Panc1 (cell line): ENCODE results near the gene CAGE1. TPM values are rescaled to one million over a fixed set of nuclear protein-coding genes. Genes with fewer than 3 reads are reported as not detected.

Source experiments
- ATAC-seq: fragments of 200-7000 bp; cut with Tn5 transposase; 2 replicates; pipeline ENCODE4 v1.9.1; 2020; ENCODE audit warnings: mild to moderate bottlenecking, moderate library complexity
- BruUV-seq: library from RNA; stranded (reverse); fragments of 400-500 nt; replicated peaks from 2 replicates; lab custom pipeline; 2021; lab: Mats Ljungman, UMichigan
- CTCF ChIA-PET: fragments of 300-600 bp; sonication (Branson Sonifier 250); formaldehyde crosslinking; loops from one replicate; lab custom pipeline; 2022; ENCODE audit warnings: antibody characterized with exemption; lab: Charles Lee
- POLR2A ChIA-PET: fragments of 300-600 bp; sonication (Branson Sonifier 250); formaldehyde crosslinking; loops from one replicate; lab custom pipeline; 2022; ENCODE audit warnings: antibody characterized with exemption; lab: Charles Lee
- DNase-seq: peaks from one replicate; pipeline ENCODE4 v3.0.0-alpha.2; 2010; ENCODE audit warnings: low read depth, low spot score
- H3K27ac ChIP-seq: 2 replicates; pipeline ENCODE4 v1.5.1; 2011; ENCODE audit warnings: mild to moderate bottlenecking, low read length, inconsistent platforms
- H3K27me3 ChIP-seq: fragments of 200-500 bp; sonication (Bioruptor generic); 2 replicates; pipeline ENCODE4 v1.6.0; 2014; ENCODE audit warnings: low read length, inconsistent platforms; ENCODE audit not compliant: control insufficient read depth, insufficient read depth
- H3K36me3 ChIP-seq: fragments of 200-500 bp; sonication (Bioruptor generic); 2 replicates; pipeline ENCODE4 v1.5.1; 2014; ENCODE audit warnings: inconsistent platforms, mild to moderate bottlenecking, low read length, moderate library complexity; ENCODE audit not compliant: control insufficient read depth, insufficient read depth
- H3K4me1 ChIP-seq: 2 replicates; pipeline ENCODE4 v1.5.1; 2011; ENCODE audit warnings: inconsistent platforms, mild to moderate bottlenecking, low read length, moderate library complexity; ENCODE audit not compliant: control insufficient read depth, insufficient read depth
- H3K4me3 ChIP-seq, 2 experiments: 2 replicates each; pipeline ENCODE4 v1.5.1; 2011 to 2012; ENCODE audit warnings: low read depth in 2 of 2, low read length in 2 of 2, mild to moderate bottlenecking in 2 of 2, inconsistent platforms in 1 of 2, moderate library complexity in 1 of 2
- H3K9me3 ChIP-seq: fragments of 200-500 bp; sonication (Bioruptor generic); 2 replicates; pipeline ENCODE4 v1.5.1; 2014; ENCODE audit warnings: low read depth, mild to moderate bottlenecking, inconsistent platforms, low read length, moderate library complexity; ENCODE audit not compliant: control insufficient read depth, insufficient read depth
- POLR2AphosphoS5 ChIP-seq: IDR thresholded peaks from 2 replicates; pipeline ENCODE4 v1.6.1; 2012; ENCODE audit warnings: mild to moderate bottlenecking, low read depth, low read length, moderate library complexity
- SIN3A ChIP-seq: IDR thresholded peaks from 2 replicates; pipeline ENCODE4 v1.6.1; 2012; ENCODE audit warnings: low read depth, mild to moderate bottlenecking, low read length, moderate library complexity, borderline replicate concordance; ENCODE audit not compliant: insufficient read depth
- TCF7L2 ChIP-seq: IDR thresholded peaks from 2 replicates; pipeline ENCODE4 v1.6.1; 2011; ENCODE audit warnings: mild to moderate bottlenecking, low read depth, low read length, inconsistent platforms
- in situ Hi-C: cut with HindIII; loops from 2 replicates; pipeline ENCODE4 v1.10.0; 2016; ENCODE audit warnings: low sequenced_read_pairs, low pct_unique_long_range_greater_than_20kb
- intact Hi-C: fragments of 100-400 bp; cut with micrococcal nuclease; formaldehyde crosslinking; loops from one replicate; pipeline ENCODE4 v1.10.0; 2022; ENCODE audit not compliant: unreplicated experiment
- total RNA-seq: library from RNA; stranded (reverse); gene quantifications from one replicate; pipeline ENCODE4 v1.2.1, GENCODE V29; 2021; ENCODE audit not compliant: unreplicated experiment
- TF ChIP-seq, protein P1 (sequence below): fragments of 450-650 bp; IDR thresholded peaks from 2 replicates; pipeline ENCODE4 v1.5.1; 2017; ENCODE audit warnings: mild to moderate bottlenecking
- TF ChIP-seq, protein P2 (sequence below), 2 experiments: IDR thresholded peaks; 2 replicates each; pipeline ENCODE4 v1.6.1; 2011 to 2012; ENCODE audit warnings: low read depth in 2 of 2, control low read depth in 1 of 2, low read length in 1 of 2, mild to moderate bottlenecking in 1 of 2, moderate library complexity in 1 of 2; ENCODE audit not compliant: insufficient read depth in 1 of 2

CAGE1 gene
- total RNA-seq, 1 experiment from 2014 or later, result not detected

DNA sequence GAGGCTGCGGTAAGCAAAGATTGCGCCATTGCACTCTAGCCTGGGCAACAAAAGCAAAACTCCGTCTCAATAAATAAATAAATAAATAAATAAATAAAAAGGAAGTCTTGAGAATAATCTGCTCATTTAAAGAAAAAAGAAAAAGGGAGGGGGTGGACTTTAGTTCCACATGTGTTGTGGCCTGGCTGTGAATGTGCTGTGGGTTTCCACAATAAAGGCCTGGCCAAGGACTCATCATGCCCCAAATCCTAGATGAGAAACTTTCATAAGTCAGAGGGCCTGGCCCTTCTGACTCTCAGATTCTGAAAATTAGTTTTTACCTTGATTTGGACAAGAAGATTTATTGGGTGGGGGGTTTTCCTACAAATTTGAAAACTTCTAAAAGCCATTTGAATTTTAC lies 48.5 kb upstream of the CAGE1 start:
- Histone ChIP-seq H3K27me3 (no peaks in the 10 kb centered on the region), H3K36me3 (no peaks in the 10 kb centered on the region), H3K9me3 (no peaks in the 10 kb centered on the region), H3K4me1 (no peaks in the 10 kb centered on the region), H3K4me3 (no peak overlapping the region), H3K27ac (no peak overlapping the region)
- in situ Hi-C loops (no loop called here), intact Hi-C loops (no loop called here)
- DNase-seq (no peak), ATAC-seq (no peak)
- BruUV-seq, result no TSS peak
- POLR2A ChIA-PET, result interaction anchor here (0.8 kb wide), 1 partner anchor 69 kb away, joined by 3 read pairs; no protein-coding TSS in a partner anchor
- CTCF ChIA-PET, result no interaction called here
- TF ChIP-seq SIN3A, result no peak
- TF ChIP-seq, protein P1, sequence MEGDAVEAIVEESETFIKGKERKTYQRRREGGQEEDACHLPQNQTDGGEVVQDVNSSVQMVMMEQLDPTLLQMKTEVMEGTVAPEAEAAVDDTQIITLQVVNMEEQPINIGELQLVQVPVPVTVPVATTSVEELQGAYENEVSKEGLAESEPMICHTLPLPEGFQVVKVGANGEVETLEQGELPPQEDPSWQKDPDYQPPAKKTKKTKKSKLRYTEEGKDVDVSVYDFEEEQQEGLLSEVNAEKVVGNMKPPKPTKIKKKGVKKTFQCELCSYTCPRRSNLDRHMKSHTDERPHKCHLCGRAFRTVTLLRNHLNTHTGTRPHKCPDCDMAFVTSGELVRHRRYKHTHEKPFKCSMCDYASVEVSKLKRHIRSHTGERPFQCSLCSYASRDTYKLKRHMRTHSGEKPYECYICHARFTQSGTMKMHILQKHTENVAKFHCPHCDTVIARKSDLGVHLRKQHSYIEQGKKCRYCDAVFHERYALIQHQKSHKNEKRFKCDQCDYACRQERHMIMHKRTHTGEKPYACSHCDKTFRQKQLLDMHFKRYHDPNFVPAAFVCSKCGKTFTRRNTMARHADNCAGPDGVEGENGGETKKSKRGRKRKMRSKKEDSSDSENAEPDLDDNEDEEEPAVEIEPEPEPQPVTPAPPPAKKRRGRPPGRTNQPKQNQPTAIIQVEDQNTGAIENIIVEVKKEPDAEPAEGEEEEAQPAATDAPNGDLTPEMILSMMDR, result no peak
- no peak for TF ChIP-seq POLR2AphosphoS5
- no peak for TF ChIP-seq TCF7L2

DNA sequence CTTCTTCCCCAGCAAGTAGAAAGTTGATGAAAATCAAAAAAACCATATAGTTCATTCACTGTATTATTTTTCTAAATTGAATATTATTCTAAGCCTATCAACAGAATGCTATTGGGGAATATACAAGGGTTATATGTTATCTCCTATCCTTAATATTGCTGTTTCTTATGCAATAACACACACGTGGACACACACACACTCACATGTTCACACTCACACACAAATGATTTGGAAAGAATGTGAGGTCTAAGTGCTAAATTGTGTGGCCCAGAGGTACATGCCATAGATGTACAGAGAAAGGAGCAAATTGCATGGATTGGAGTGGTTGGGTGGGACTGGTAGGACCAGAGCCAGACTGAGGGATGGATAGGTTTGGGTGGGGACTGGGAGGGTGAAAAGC lies 45.1 kb upstream of the CAGE1 start:
- TF ChIP-seq, protein P2, sequence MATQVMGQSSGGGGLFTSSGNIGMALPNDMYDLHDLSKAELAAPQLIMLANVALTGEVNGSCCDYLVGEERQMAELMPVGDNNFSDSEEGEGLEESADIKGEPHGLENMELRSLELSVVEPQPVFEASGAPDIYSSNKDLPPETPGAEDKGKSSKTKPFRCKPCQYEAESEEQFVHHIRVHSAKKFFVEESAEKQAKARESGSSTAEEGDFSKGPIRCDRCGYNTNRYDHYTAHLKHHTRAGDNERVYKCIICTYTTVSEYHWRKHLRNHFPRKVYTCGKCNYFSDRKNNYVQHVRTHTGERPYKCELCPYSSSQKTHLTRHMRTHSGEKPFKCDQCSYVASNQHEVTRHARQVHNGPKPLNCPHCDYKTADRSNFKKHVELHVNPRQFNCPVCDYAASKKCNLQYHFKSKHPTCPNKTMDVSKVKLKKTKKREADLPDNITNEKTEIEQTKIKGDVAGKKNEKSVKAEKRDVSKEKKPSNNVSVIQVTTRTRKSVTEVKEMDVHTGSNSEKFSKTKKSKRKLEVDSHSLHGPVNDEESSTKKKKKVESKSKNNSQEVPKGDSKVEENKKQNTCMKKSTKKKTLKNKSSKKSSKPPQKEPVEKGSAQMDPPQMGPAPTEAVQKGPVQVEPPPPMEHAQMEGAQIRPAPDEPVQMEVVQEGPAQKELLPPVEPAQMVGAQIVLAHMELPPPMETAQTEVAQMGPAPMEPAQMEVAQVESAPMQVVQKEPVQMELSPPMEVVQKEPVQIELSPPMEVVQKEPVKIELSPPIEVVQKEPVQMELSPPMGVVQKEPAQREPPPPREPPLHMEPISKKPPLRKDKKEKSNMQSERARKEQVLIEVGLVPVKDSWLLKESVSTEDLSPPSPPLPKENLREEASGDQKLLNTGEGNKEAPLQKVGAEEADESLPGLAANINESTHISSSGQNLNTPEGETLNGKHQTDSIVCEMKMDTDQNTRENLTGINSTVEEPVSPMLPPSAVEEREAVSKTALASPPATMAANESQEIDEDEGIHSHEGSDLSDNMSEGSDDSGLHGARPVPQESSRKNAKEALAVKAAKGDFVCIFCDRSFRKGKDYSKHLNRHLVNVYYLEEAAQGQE (IDR thresholded peaks at IDR 0.05; ENCODE audit: insufficient read depth in 1 of 2, low read depth in 2 of 2, low read length in 1 of 2), result no peak
- TF ChIP-seq, protein P1, result no peak
- TF ChIP-seq SIN3A, result no peak
- TF ChIP-seq TCF7L2, result no peak
- TF ChIP-seq POLR2AphosphoS5, result no peak
- ATAC-seq (no peak), DNase-seq (no peak)
- no peaks in the 10 kb centered on the region for H3K9me3 ChIP-seq
- H3K4me1 ChIP-seq, result no peaks in the 10 kb centered on the region
- H3K27me3 ChIP-seq, result no peaks in the 10 kb centered on the region
- CTCF ChIA-PET, result no interaction called here
- no peaks in the 10 kb centered on the region for H3K36me3 ChIP-seq
- in situ Hi-C loops (no loop called here), intact Hi-C loops (no loop called here)
- no peak overlapping the region for H3K4me3 ChIP-seq
- H3K27ac ChIP-seq, result no peak overlapping the region
- no TSS peak for BruUV-seq
- POLR2A ChIA-PET, result no interaction called here
